Endodermal cell (in vitro differentiated cells): ENCODE results near the gene SPINK13. TPM values are rescaled to one million over a fixed set of nuclear protein-coding genes. Genes with fewer than 3 reads are reported as not detected.
"Not testable (repeated sequence)": the region's sequence is repeated elsewhere in the genome, so short reads cannot be mapped to it uniquely, and the experiment has no call there.

Experiments
- DNase-seq: peaks from one replicate; pipeline ENCODE4 v3.0.0-alpha.2; 2017
- H3K27ac ChIP-seq: 2 replicates; pipeline ENCODE4 v1.5.1; 2013; ENCODE audit warnings: mild to moderate bottlenecking, low read depth, low read length, moderate library complexity
- H3K27me3 ChIP-seq: 2 replicates; pipeline ENCODE4 v1.6.1; 2013; ENCODE audit warnings: mild to moderate bottlenecking, low read length, moderate library complexity; ENCODE audit not compliant: insufficient read depth, control insufficient read depth, poor library complexity, severe bottlenecking
- H3K36me3 ChIP-seq: 2 replicates; pipeline ENCODE4 v1.7.0; 2013; ENCODE audit warnings: mild to moderate bottlenecking, low read length, moderate library complexity; ENCODE audit not compliant: control insufficient read depth, insufficient read depth
- H3K4me1 ChIP-seq: one replicate; pipeline ENCODE4 v1.7.0; 2013; ENCODE audit warnings: low read length; ENCODE audit not compliant: control insufficient read depth, insufficient read depth
- H3K4me3 ChIP-seq: 2 replicates; pipeline ENCODE4 v1.5.1; 2013; ENCODE audit warnings: mild to moderate bottlenecking, low read length, moderate library complexity
- H3K9ac ChIP-seq: 2 replicates; pipeline ENCODE4 v1.6.1; 2013; ENCODE audit warnings: mild to moderate bottlenecking, low read length, moderate library complexity; ENCODE audit not compliant: poor library complexity, severe bottlenecking; ENCODE audit errors: extremely low read depth
- H3K9me3 ChIP-seq: 2 replicates; pipeline ENCODE4 v1.6.1; 2013; ENCODE audit warnings: mild to moderate bottlenecking, low read length, moderate library complexity; ENCODE audit not compliant: control insufficient read depth
- H3K27ac Mint-ChIP-seq: 2 replicates; pipeline ENCODE4 v1.8.0; 2020; ENCODE audit warnings: mixed read lengths
- H3K27me3 Mint-ChIP-seq: 2 replicates; pipeline ENCODE4 v1.8.0; 2021; ENCODE audit warnings: mild to moderate bottlenecking, mixed read lengths; ENCODE audit not compliant: insufficient read depth
- H3K36me3 Mint-ChIP-seq: 2 replicates; pipeline ENCODE4 v1.8.0; 2020; ENCODE audit warnings: low read depth, mixed read lengths
- H3K4me1 Mint-ChIP-seq: 2 replicates; pipeline ENCODE4 v1.8.0; 2020; ENCODE audit warnings: mixed read lengths
- H3K4me3 Mint-ChIP-seq: 2 replicates; pipeline ENCODE4 v1.8.0; 2020; ENCODE audit warnings: mild to moderate bottlenecking, moderate library complexity, mixed read lengths
- H3K9me3 Mint-ChIP-seq: 2 replicates; pipeline ENCODE4 v1.8.0; 2020; ENCODE audit warnings: mild to moderate bottlenecking, mixed read lengths
- WGBS, 2 experiments: methylation state at CpG; one replicate each; pipeline versions ENCODE4 v1.1.5 to v1.1.7; 2013; ENCODE audit warnings: missing lambda C conversion rate in 2 of 2, mixed read lengths in 1 of 2; ENCODE audit not compliant: insufficient coverage in 1 of 2, insufficient read length in 1 of 2; 5-methylcytosine and 5-hydroxymethylcytosine counted together
- total RNA-seq, 2 donors: library from RNA; stranded (reverse); fragmentation: NEBNext Ultra II Directional in 1 of 2; extraction: Animal tissue kit (Norgen Biotek cat#: 25700) in 1 of 2; gene quantifications; 2 replicates in 1 of 2; 3 replicates in 1 of 2; pipeline ENCODE4 v1.2.1, GENCODE V29; 2021
- TF ChIP-seq, protein P1 (sequence below): fragments of 200-600 bp; sonication (generic); conservative IDR thresholded peaks from 2 replicates; pipeline ENCODE4 v1.5.0; 2021; ENCODE audit warnings: antibody characterized with exemption, mild to moderate bottlenecking

SPINK13 gene
- total RNA-seq, 2 donors from 2014 or later = not detected

DNA sequence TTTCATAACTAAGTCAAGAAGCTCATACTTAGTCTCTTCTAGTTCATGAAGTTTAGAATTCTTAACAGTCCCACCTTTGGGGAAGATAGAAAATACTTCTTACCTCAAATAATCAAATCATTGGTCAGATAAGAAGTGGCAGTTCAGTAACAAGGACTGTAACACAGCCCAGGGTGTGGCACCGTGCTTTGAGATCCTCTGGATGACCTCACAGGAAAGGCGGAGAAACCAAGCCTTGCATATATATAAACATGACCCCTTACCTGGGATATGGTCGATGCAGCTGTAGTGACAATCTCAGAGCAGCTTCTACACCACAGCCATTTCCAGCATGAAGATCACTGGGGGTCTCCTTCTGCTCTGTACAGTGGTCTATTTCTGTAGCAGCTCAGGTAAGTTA, 43.6 kb downstream of the SPINK13 start, which contains the start of gene SPINK7:
Gene SPINK7, plus strand, starts transcription at position 271 of the 400 bp plus-strand sequence. Its CDS starts 61 bp downstream, at position 332.
- Histone ChIP-seq H3K9me3 (peaks cover 17% of the 10 kb centered on the region), H3K9ac (no peak within 1 kb of the TSS), H3K27me3 (no peaks in the 10 kb centered on the region), H3K4me1 (no peaks in the 10 kb centered on the region), H3K36me3 (no peaks in the 10 kb centered on the region), H3K4me3 (no peak within 1 kb of the TSS), H3K27ac (no peak within 1 kb of the TSS)
- Mint-ChIP-seq H3K9me3 (peaks cover 10% of the 10 kb centered on the region), H3K27ac (no peak within 1 kb of the TSS), H3K4me1 (peaks cover 2% of the 10 kb centered on the region), H3K36me3 (no peaks in the 10 kb centered on the region), H3K27me3 (peaks cover 14% of the 10 kb centered on the region), H3K4me3 (no peak within 1 kb of the TSS)
- DNase-seq = no peak
- 83 to 88% methylated on average over 1 to 3 of the region's 3 CpGs for WGBS, 2 experiments
- TF ChIP-seq, protein P1, sequence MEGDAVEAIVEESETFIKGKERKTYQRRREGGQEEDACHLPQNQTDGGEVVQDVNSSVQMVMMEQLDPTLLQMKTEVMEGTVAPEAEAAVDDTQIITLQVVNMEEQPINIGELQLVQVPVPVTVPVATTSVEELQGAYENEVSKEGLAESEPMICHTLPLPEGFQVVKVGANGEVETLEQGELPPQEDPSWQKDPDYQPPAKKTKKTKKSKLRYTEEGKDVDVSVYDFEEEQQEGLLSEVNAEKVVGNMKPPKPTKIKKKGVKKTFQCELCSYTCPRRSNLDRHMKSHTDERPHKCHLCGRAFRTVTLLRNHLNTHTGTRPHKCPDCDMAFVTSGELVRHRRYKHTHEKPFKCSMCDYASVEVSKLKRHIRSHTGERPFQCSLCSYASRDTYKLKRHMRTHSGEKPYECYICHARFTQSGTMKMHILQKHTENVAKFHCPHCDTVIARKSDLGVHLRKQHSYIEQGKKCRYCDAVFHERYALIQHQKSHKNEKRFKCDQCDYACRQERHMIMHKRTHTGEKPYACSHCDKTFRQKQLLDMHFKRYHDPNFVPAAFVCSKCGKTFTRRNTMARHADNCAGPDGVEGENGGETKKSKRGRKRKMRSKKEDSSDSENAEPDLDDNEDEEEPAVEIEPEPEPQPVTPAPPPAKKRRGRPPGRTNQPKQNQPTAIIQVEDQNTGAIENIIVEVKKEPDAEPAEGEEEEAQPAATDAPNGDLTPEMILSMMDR = no peak

DNA sequence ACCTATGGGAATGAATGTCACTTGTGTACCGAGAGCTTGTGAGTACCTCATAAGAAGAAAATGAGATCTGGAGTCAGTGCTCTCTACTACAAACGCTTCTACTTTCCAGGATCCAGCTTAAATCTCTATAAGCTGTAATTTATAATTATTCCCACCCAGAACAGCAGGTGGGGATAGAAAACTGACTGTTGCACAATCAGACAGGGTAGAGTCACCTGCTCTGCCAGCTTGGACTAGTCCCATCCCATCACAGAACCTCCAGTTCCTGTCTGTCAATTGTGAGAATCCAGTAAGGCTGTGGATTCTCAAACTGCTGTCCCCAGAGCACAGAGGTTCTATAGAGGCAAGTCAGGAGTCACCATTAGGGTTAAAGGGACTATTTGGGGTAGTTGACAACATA, 45.6 kb downstream of the SPINK13 start:
- TF ChIP-seq, protein P1 = no peak
- Mint-ChIP-seq H3K27ac (no peak overlapping the region), H3K4me3 (no peak overlapping the region), H3K4me1 (peaks cover 2% of the 10 kb centered on the region), H3K36me3 (no peaks in the 10 kb centered on the region), H3K9me3 (peaks cover 7% of the 10 kb centered on the region), H3K27me3 (peaks cover 19% of the 10 kb centered on the region)
- H3K9me3 ChIP-seq = peaks cover 3% of the 10 kb centered on the region
- H3K4me1 ChIP-seq = no peaks in the 10 kb centered on the region
- no peaks in the 10 kb centered on the region for H3K27me3 ChIP-seq
- no peak for DNase-seq
- no peaks in the 10 kb centered on the region for H3K36me3 ChIP-seq
- H3K27ac ChIP-seq = no peak overlapping the region
- 93% methylated on average over 2 of the region's 2 CpGs; no CpG with 5 or more reads in 1 of the 2 experiments for WGBS, 2 experiments
- H3K4me3 ChIP-seq = no peak overlapping the region
- no peak overlapping the region for H3K9ac ChIP-seq

DNA sequence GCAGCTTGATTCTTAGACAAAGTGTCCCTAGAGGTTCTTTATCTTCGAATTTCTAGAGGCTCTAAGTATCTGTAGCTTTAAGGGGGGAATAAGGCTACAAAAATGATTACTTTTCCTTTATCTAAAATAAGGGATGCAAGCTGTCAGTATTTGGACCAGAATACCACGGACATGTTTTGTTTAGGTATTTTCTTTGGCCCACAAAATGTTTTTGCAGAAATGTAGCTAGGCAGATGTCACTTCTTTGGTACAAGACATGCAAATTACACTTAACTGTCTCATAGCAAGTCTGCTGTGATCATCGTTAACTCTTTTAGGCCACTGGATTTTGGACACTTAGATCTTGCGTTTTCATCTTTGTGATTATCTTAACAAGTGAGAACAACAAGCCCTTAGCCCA, 46.1 kb downstream of the SPINK13 start:
- peaks cover 5% of the 10 kb centered on the region for H3K9me3 Mint-ChIP-seq
- no peak overlapping the region for H3K27ac Mint-ChIP-seq
- H3K27ac ChIP-seq = no peak overlapping the region
- TF ChIP-seq, protein P1 = no peak
- 83 to 100% methylated on average over 2 to 4 of the region's 4 CpGs for WGBS, 2 experiments
- no peaks in the 10 kb centered on the region for H3K9me3 ChIP-seq
- DNase-seq = no peak
- no peak overlapping the region for H3K4me3 ChIP-seq
- H3K27me3 ChIP-seq = no peaks in the 10 kb centered on the region
- H3K9ac ChIP-seq = no peak overlapping the region
- H3K4me1 Mint-ChIP-seq = peaks cover 5% of the 10 kb centered on the region
- no peaks in the 10 kb centered on the region for H3K4me1 ChIP-seq
- H3K27me3 Mint-ChIP-seq = peaks cover 19% of the 10 kb centered on the region
- no peaks in the 10 kb centered on the region for H3K36me3 Mint-ChIP-seq
- H3K4me3 Mint-ChIP-seq = no peak overlapping the region
- H3K36me3 ChIP-seq = no peaks in the 10 kb centered on the region

DNA sequence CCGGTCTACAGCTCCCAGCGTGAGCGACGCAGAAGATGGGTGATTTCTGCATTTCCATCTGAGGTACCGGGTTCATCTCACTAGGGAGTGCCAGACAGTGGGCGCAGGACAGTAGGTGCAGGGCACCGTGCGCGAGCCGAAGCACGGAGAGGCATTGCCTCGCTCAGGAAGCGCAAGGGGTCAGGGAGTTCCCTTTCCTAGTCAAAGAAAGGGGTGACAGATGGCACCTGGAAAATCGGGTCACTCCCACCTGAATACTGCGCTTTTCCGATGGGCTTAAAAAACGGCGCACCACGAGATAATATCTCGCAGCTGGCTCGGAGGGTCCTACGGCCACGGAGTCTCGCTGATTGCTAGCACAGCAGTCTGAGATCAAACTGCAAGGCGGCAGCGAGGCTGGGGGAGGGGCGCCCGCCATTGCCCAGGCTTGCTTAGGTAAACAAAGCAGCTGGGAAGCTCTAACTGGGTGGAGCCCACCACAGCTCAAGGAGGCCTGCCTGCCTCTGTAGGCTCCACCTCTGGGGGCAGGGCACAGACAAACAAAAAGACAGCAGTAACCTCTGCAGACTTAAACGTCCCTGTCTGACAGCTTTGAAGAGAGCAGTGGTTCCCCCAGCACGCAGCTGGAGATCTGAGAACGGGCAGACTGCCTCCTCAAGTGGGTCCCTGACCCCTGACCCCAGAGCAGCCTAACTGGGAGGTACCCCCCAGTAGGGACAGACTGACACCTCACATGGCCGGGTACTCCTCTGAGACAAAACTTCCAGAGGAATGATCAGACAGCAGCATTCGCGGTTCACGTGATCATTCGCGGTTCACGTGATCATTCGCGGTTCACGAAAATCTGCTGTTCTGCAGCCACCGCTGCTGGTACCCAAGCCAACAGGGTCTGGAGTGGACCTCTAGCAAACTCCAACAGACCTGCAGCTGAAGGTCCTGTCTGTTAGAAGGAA, 51.7 kb downstream of the SPINK13 start:
- peak; percentile 59 for DNase-seq
- not testable (repeated sequence) for H3K4me1 ChIP-seq, H3K4me1 Mint-ChIP-seq, H3K36me3 ChIP-seq, H3K9me3 Mint-ChIP-seq, H3K27ac ChIP-seq, H3K36me3 Mint-ChIP-seq, H3K9me3 ChIP-seq, H3K27me3 ChIP-seq, H3K9ac ChIP-seq
- H3K4me3 ChIP-seq = peak overlapping the region; percentile 73
- 38 to 44% methylated on average over 13 to 38 of the region's 42 CpGs for WGBS, 2 experiments
- peaks cover 53% of the 10 kb centered on the region for H3K27me3 Mint-ChIP-seq
- peak overlapping the region; percentile 97 for H3K27ac Mint-ChIP-seq
- peak overlapping the region; percentile 86 for H3K4me3 Mint-ChIP-seq
